ENCODE measurements around the gene DARS1.

GRCh38 chr2:135914485-135914884, 70.9 kb downstream of the DARS1 start:
- no peak for TF ChIP-seq CTCF (IDR thresholded peaks at IDR 0.05)
- no peak for TF ChIP-seq POLR2A (IDR thresholded peaks at IDR 0.05)

Data from breast epithelium (tissue), 3 donors.